Erythroblast (primary cell): Measurements from ENCODE around the gene ULK4.

Experiments
- DNase-seq, 2 experiments: peaks; one replicate each; lab custom pipeline; 2025; lab: John Stamatoyannopoulos, UW
- GATA1 ChIP-seq: IDR thresholded peaks from 2 replicates; pipeline ENCODE4 v1.6.1; 2011; ENCODE audit warnings: low read depth, mild to moderate bottlenecking, control low read depth, low read length, moderate library complexity
- POLR2A ChIP-seq: IDR thresholded peaks from 2 replicates; pipeline ENCODE4 v1.6.1; 2011; ENCODE audit warnings: mild to moderate bottlenecking, low read length

Gene ULK4

GRCh38 chr3:41331041-41331440 lies 630.9 kb downstream of the ULK4 start:
- no peak for TF ChIP-seq GATA1
- no peak for TF ChIP-seq POLR2A
- no peak for DNase-seq

- DNase-seq = no peak
- no peak for TF ChIP-seq POLR2A
- TF ChIP-seq GATA1 = no peak
Measured at GRCh38 chr3:41330465-41330864, 631.4 kb downstream of the ULK4 start.

- TF ChIP-seq POLR2A (no peak), GATA1 (no peak)
- no peak for DNase-seq
Measured at GRCh38 chr3:41329881-41330280, 632.0 kb downstream of the ULK4 start.

- no peak for DNase-seq
- TF ChIP-seq GATA1 (no peak), POLR2A (no peak)
Measured at GRCh38 chr3:41328926-41329325, 633.0 kb downstream of the ULK4 start.

- DNase-seq = no peak
- TF ChIP-seq GATA1 (no peak), POLR2A (no peak)
Measured at GRCh38 chr3:41327718-41328117, 634.2 kb downstream of the ULK4 start.

GRCh38 chr3:41324156-41324475 lies 637.8 kb downstream of the ULK4 start:
- TF ChIP-seq POLR2A (no peak), GATA1 (no peak)
- DNase-seq = no peak

- no peak for TF ChIP-seq POLR2A
- no peak for DNase-seq
Measured at GRCh38 chr3:41323467-41324155, 638.3 kb downstream of the ULK4 start.

- no peak for TF ChIP-seq GATA1
- no peak for TF ChIP-seq POLR2A
- DNase-seq = no peak
Measured at GRCh38 chr3:41321642-41321980, 640.3 kb downstream of the ULK4 start.

GRCh38 chr3:41320953-41321641 lies 640.8 kb downstream of the ULK4 start:
- no peak for DNase-seq
- TF ChIP-seq GATA1 = no peak
- no peak for TF ChIP-seq POLR2A

- TF ChIP-seq GATA1 (no peak), POLR2A (no peak)
- no peak for DNase-seq
Measured at GRCh38 chr3:41318520-41318919, 643.4 kb downstream of the ULK4 start.

- DNase-seq = no peak
- no peak for TF ChIP-seq GATA1
- no peak for TF ChIP-seq POLR2A
Measured at GRCh38 chr3:41317718-41318117, 644.2 kb downstream of the ULK4 start.

GRCh38 chr3:41317298-41317697 lies 644.6 kb downstream of the ULK4 start:
- TF ChIP-seq POLR2A (no peak), GATA1 (no peak)
- no peak for DNase-seq

- no peak for DNase-seq
- TF ChIP-seq POLR2A (no peak), GATA1 (no peak)
Measured at GRCh38 chr3:41315126-41315525, 646.8 kb downstream of the ULK4 start.

- DNase-seq = no peak
- no peak for TF ChIP-seq GATA1
- TF ChIP-seq POLR2A = no peak
Measured at GRCh38 chr3:41308119-41308518, 653.8 kb downstream of the ULK4 start.

- DNase-seq = no peak
- TF ChIP-seq POLR2A (no peak), GATA1 (no peak)
Measured at GRCh38 chr3:41307065-41307464, 654.8 kb downstream of the ULK4 start.
